Glutamatergic neuron (in vitro differentiated cells): ENCODE data around the gene RPS26. TPM values are rescaled to one million over a fixed set of nuclear protein-coding genes. Genes with fewer than 3 reads are reported as not detected.

Experiments used
- DNase-seq: peaks from one replicate; pipeline ENCODE4 v3.0.0; 2022
- H3K27ac Mint-ChIP-seq: one replicate; pipeline ENCODE4 v1.8.0; 2020; ENCODE audit warnings: mild to moderate bottlenecking, mixed read lengths, inconsistent platforms; ENCODE audit not compliant: unreplicated experiment
- H3K27me3 Mint-ChIP-seq: one replicate; pipeline ENCODE4 v1.8.0; 2020; ENCODE audit warnings: mild to moderate bottlenecking, moderate library complexity, mixed read lengths, inconsistent platforms; ENCODE audit not compliant: unreplicated experiment
- H3K36me3 Mint-ChIP-seq: one replicate; pipeline ENCODE4 v1.8.0; 2020; ENCODE audit warnings: mild to moderate bottlenecking, mixed read lengths, inconsistent platforms; ENCODE audit not compliant: unreplicated experiment
- H3K4me1 Mint-ChIP-seq: one replicate; pipeline ENCODE4 v1.8.0; 2020; ENCODE audit warnings: mild to moderate bottlenecking, low read depth, mixed read lengths, inconsistent platforms; ENCODE audit not compliant: unreplicated experiment
- H3K4me3 Mint-ChIP-seq: one replicate; pipeline ENCODE4 v1.8.0; 2020; ENCODE audit warnings: mild to moderate bottlenecking, mixed read lengths, inconsistent platforms; ENCODE audit not compliant: unreplicated experiment
- H3K9me3 Mint-ChIP-seq: one replicate; pipeline ENCODE4 v1.8.0; 2020; ENCODE audit warnings: mild to moderate bottlenecking, moderate library complexity, mixed read lengths, inconsistent platforms; ENCODE audit not compliant: unreplicated experiment
- total RNA-seq: library from RNA; stranded (reverse); fragmentation: NEBNext Ultra II Directional; extraction: Animal tissue kit (Norgen Biotek cat#: 25700); gene quantifications from one replicate; pipeline ENCODE4 v1.2.1, GENCODE V29; 2021; ENCODE audit not compliant: unreplicated experiment
- TF ChIP-seq, protein P1 (sequence below): fragments of 200-600 bp; sonication (generic); IDR thresholded peaks from one replicate; pipeline ENCODE4 v1.5.0; 2021; ENCODE audit not compliant: partially characterized antibody, unreplicated experiment

Gene RPS26
- total RNA-seq, 1 donor from 2014 or later = 29.8 TPM

DNA sequence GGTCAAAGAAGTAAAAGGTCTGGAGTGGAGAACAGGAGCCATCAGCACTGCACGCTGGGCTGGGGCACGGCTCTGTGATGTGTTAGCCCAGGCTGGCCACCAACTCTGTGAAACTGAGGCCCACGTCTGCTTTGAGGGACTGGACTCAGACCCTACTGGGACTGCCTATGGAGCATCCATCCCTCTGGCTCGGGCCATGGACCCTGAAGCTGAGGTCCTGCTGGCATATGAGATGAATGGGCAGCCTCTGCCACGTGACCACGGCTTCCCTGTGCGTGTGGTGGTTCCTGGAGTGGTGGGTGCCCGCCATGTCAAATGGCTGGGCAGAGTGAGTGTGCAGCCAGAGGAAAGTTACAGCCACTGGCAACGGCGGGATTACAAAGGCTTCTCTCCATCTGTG is 37.5 kb upstream of the RPS26 start:
- Mint-ChIP-seq H3K4me3 (no peak overlapping the region), H3K27me3 (peaks cover 5% of the 10 kb centered on the region), H3K4me1 (peaks cover 5% of the 10 kb centered on the region), H3K27ac (no peak overlapping the region), H3K9me3 (peaks cover 8% of the 10 kb centered on the region), H3K36me3 (no peaks in the 10 kb centered on the region)
- TF ChIP-seq, protein P1, sequence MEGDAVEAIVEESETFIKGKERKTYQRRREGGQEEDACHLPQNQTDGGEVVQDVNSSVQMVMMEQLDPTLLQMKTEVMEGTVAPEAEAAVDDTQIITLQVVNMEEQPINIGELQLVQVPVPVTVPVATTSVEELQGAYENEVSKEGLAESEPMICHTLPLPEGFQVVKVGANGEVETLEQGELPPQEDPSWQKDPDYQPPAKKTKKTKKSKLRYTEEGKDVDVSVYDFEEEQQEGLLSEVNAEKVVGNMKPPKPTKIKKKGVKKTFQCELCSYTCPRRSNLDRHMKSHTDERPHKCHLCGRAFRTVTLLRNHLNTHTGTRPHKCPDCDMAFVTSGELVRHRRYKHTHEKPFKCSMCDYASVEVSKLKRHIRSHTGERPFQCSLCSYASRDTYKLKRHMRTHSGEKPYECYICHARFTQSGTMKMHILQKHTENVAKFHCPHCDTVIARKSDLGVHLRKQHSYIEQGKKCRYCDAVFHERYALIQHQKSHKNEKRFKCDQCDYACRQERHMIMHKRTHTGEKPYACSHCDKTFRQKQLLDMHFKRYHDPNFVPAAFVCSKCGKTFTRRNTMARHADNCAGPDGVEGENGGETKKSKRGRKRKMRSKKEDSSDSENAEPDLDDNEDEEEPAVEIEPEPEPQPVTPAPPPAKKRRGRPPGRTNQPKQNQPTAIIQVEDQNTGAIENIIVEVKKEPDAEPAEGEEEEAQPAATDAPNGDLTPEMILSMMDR = no peak
- no peak for DNase-seq

DNA sequence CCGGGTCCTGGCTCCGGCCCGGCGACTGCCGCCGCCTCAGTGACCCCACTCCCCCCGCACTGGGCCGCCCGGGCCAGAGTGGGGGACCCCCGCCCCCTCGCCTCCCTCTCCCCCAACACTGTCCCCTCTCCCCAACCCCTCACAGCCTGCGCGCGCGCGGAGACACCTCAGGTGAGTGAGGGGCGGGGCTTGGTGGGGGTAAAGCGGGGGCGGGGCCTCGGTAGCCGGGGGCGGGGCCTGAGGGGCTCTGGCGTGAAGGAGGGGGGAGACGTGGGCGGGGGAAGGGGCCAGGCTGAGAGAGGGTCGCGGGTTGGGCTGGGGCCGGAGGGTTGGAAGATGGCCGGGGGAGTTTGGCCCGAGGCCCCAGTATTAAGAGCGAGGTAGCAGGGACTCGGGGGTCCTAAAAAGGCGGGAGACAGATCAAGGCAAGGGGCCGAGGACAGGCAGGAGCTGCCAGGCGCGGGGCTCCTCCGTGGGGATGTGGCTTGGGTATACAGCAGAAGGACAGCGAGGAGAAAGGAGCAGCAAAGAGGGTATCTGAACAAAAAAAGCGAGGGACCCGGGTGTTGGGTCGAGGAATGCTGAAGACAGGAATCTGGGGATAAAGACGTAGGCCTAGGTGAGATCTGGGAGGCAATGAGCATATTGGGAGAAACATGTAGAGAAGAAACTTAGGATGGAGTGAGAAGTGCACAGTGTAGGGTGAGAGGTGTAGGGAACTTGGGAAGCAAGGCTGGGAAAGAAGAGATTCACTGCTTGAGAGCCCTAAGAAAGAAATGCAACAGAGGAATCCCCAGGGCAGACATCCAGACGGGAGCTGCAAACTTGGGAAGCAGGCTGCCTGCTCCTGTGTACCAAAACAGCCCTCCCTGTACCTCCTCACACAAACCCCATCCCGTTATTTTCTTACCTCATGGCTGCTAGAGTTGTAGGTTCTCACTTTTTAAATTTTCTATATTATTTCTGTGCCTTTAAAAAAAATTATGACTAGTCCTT is 33.9 kb upstream of the RPS26 start:
- no peaks in the 10 kb centered on the region for H3K36me3 Mint-ChIP-seq
- H3K27ac Mint-ChIP-seq = peak overlapping the region; percentile 53
- peaks cover 2% of the 10 kb centered on the region for H3K9me3 Mint-ChIP-seq
- peaks cover 5% of the 10 kb centered on the region for H3K4me1 Mint-ChIP-seq
- peak; percentile 79 for DNase-seq
- TF ChIP-seq, protein P1 = no peak
- H3K4me3 Mint-ChIP-seq = peak overlapping the region; percentile 87
- H3K27me3 Mint-ChIP-seq = peaks cover 8% of the 10 kb centered on the region

DNA sequence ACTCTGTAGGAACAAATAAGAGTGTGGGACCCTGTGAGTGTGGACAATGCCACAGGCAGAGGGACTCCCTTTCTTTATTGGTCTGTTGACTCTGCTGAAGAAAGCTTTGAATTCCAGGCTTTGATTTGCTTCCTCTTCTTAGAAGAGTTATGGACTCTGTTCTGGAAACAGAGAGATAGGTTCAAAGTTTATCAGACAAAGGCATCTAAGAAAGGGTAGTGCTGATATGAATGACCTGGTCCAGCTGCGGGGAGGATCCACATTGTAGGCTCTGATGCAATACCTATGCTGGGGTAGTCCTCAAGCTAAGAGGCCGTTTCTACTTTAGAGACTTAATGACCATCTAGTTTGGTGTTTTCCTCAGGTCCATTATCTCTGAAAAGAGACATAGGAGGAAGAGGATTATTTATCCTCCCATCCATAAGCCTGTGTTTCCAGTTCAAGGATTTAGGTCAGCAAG is 31.6 kb upstream of the RPS26 start:
- no peak overlapping the region for H3K27ac Mint-ChIP-seq
- peaks cover 7% of the 10 kb centered on the region for H3K27me3 Mint-ChIP-seq
- H3K4me1 Mint-ChIP-seq = peaks cover 5% of the 10 kb centered on the region
- peaks cover 2% of the 10 kb centered on the region for H3K9me3 Mint-ChIP-seq
- H3K4me3 Mint-ChIP-seq = no peak overlapping the region
- TF ChIP-seq, protein P1 = no peak
- no peak for DNase-seq
- no peaks in the 10 kb centered on the region for H3K36me3 Mint-ChIP-seq

GRCh38 chr12:56011509-56012090 is 30.1 kb upstream of the RPS26 start:
- H3K4me3 Mint-ChIP-seq = no peak overlapping the region
- DNase-seq = no peak
- peaks cover 5% of the 10 kb centered on the region for H3K4me1 Mint-ChIP-seq
- TF ChIP-seq, protein P1 = no peak
- peaks cover 6% of the 10 kb centered on the region for H3K27me3 Mint-ChIP-seq
- H3K36me3 Mint-ChIP-seq = no peaks in the 10 kb centered on the region
- peaks cover 4% of the 10 kb centered on the region for H3K9me3 Mint-ChIP-seq
- H3K27ac Mint-ChIP-seq = no peak overlapping the region
